ENCODE results near the gene SCN7A. TPM values are rescaled to one million over a fixed set of nuclear protein-coding genes. Genes with fewer than 3 reads are reported as not detected.

Gene SCN7A
- total and polyA plus RNA-seq, 2 of the 4 experiments (the other 2 are of a cell fraction) = 0.39 to 0.90 TPM

GRCh38 chr2:166518634-166519390, 24.8 kb upstream of the SCN7A start:
- Histone ChIP-seq H2AK5ac (ENCODE audit: low read depth, low read length) (no peak overlapping the region), H3K4me3 (ENCODE audit: insufficient read depth, low read depth, low read length) (no peak overlapping the region), H3K18ac (ENCODE audit: low read depth, low read length) (no peak overlapping the region), H3K14ac (replicated peaks; ENCODE audit: low read depth, low read length) (no peak overlapping the region), H3K9me1 (ENCODE audit: insufficient read depth, low read length) (no peaks in the 10 kb centered on the region), H3K4ac (ENCODE audit: low read depth, low read length) (no peak overlapping the region), H2BK20ac (ENCODE audit: low read depth, low read length) (no peak overlapping the region), H4K20me1 (ENCODE audit: insufficient read depth, low read length) (no peaks in the 10 kb centered on the region), H2AFZ (replicated peaks; ENCODE audit: low read length, poor library complexity) (no peak overlapping the region), H4K8ac (ENCODE audit: low read depth in 2 of 2, low read length in 2 of 2) (no peak overlapping the region), H3K56ac (ENCODE audit: extremely low read depth, insufficient read depth, low read length) (no peak overlapping the region), H3K9ac (ENCODE audit: low read depth, low read length) (no peak overlapping the region), H4K5ac (ENCODE audit: low read depth, low read length) (no peak overlapping the region), H3K9me3 (ENCODE audit: control insufficient read depth, insufficient read depth, low read length) (no peaks in the 10 kb centered on the region), H3K4me2 (ENCODE audit: low read depth, low read length) (no peak overlapping the region), H3K4me1 (ENCODE audit: control insufficient read depth, insufficient read depth, low read length) (peaks cover 3% of the 10 kb centered on the region; the same call in 1 of the 2 replicates), H3K79me1 (ENCODE audit: low read depth in 1 of 2, low read length in 2 of 2) (no peaks in the 10 kb centered on the region), H2AK9ac (replicated peaks; ENCODE audit: low read depth, low read length, poor library complexity) (no peak overlapping the region), H3K36me3 (ENCODE audit: control insufficient read depth, insufficient read depth, low read length) (no peaks in the 10 kb centered on the region), H4K91ac (ENCODE audit: insufficient read depth, low read depth, low read length) (no peak overlapping the region), H2BK15ac (ENCODE audit: low read depth, low read length) (no peak overlapping the region), H2BK5ac (ENCODE audit: low read depth, low read length, poor library complexity, severe bottlenecking) (no peak overlapping the region), H3K23ac (ENCODE audit: low read depth, low read length) (no peak overlapping the region), H2BK120ac (ENCODE audit: low read depth, low read length) (no peak overlapping the region), H3K27ac (ENCODE audit: insufficient read depth, low read length) (no peak overlapping the region), H3K27me3 (ENCODE audit: control insufficient read depth, insufficient read depth, low read length) (no peaks in the 10 kb centered on the region)
- peak; percentile 46; the same call in 1 of the 2 replicates for ATAC-seq (ENCODE audit: low read depth)
- ChIA-PET CTCF (interaction anchor here (0.7 kb wide), 1 partner anchor 23 kb away, joined by 3 read pairs; no protein-coding TSS in a partner anchor), POLR2A (ENCODE audit: unreplicated experiment) (no interaction called here)
- no peak for TF ChIP-seq CHD1 (IDR thresholded peaks at IDR 0.05; ENCODE audit: low read depth, low read length)
- no peak for TF ChIP-seq RCOR1 (IDR thresholded peaks at IDR 0.05; ENCODE audit: insufficient replicate concordance, low read length)
- 57% methylated on average over 3 of the region's 3 CpGs; no CpG with 5 or more reads in 1 of the 2 experiments for WGBS, 2 experiments (ENCODE audit: extremely low coverage in 2 of 2, insufficient read length in 1 of 2)
- peak; percentile 36 for DNase-seq
- dilution Hi-C loops (cut with HindIII; ENCODE audit: low sequenced_read_pairs, unreplicated experiment) = no loop called here
- intact Hi-C loops (cut with micrococcal nuclease) = loop anchor here (5.0 kb wide), 1 partner anchor 97 kb away; no protein-coding TSS in a partner anchor
- in situ Hi-C loops (cut with MboI; ENCODE audit: low sequenced_read_pairs) = loop anchor here (5.0 kb wide), 1 partner anchor 337 kb away; no protein-coding TSS in a partner anchor
- BruUV-seq (replicated peaks) = no TSS peak
